HG02610 (cell line): ENCODE data around the gene ASAP2.

ENCODE experiments used
- ATAC-seq: cut with Tn5 transposase; IDR thresholded peaks from one replicate; pipeline ENCODE4 v1.9.1; 2021; ENCODE audit warnings: mild to moderate bottlenecking, moderate library complexity; ENCODE audit not compliant: unreplicated experiment

Gene ASAP2

DNA sequence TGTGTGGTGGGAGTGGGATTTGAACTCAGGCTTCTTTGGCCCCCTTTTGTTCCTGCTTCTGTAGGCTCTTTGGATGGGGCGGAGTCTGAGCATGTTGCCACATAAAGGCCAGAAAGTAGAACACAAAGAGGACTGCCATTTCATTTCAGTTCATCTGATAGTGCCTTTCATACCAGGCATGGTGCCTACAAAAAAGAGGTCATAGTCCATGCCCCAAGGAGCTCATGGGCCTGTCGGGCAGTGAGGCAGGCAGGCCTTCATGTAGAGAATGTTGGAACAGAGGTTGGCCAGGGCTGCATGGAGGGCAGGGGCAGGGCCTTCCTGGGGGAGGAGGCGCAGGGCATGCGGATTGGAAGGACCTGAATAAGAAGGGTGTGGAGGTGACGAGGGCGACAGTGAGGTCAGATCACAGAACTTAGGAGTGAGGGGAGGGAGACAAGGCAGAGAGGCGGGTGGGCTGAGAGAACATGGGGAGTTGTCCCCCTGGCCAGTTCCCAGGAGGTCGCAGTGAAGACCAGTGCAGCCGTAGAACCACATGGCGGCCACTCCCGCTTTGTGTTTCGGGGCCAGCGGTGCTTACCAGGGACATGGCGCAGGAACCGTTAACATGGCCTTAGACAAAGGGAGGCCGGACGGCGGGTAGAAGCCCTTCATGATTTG, 167.6 kb downstream of the ASAP2 start:
- ATAC-seq = no peak

DNA sequence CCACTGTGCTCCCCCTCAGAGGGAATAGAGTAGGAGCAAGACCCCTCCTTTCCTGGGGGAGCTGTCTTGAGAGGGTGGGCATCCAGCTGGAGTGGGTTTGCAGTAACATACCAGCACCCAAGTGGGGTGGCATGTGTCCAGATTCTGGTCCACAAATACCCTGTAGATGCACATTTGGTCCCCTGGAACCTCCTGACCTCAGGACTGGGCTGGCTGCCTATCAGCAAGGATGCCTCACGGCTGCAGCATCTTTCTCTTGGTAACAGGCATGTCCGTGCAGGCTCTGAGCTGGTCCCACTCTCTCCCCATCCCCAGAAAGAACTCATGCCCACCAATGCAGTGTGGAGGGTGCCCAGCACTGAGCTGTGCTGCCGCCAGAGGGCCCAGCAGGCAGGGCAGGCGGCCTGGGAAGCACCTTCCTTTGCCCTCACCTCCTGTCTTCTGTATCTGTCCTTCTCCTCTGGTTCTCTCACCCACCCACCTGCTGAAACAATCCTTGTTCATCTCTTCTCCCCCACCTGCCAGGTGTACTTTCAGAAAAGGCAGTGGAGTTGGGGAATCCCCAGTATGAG, 169.3 kb downstream of the ASAP2 start:
- no peak for ATAC-seq

DNA sequence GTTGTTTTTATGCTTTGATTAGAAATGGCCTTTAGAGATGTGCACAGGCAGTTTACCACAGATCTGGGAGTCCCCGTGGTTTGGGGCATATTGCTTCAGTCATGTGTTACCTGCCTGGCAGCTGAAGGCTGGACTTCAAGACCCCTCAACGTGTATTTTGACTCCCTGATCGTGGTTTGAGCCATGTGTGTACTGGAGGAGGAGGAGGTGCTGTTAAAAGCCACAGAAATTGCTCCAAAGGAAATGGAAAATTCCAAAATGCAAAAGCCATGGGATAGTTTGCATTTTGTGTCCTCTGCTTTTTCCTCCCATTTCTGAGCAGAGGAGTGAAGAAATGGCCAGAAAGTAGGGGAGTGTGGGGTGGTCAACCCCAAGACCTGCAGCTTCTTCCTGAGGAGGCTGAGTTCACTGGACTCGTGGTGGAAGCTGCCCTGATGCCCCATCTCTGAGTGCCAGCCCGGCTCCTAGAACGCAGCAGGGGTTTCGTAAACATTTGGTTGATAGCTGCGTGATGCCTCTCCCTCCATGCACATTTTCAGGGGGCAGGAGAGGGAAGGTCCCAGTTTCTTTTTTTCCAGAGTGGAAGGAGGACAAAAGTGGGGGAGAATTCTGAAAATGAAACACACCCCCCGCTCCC, 171.0 kb downstream of the ASAP2 start:
- no peak for ATAC-seq

DNA sequence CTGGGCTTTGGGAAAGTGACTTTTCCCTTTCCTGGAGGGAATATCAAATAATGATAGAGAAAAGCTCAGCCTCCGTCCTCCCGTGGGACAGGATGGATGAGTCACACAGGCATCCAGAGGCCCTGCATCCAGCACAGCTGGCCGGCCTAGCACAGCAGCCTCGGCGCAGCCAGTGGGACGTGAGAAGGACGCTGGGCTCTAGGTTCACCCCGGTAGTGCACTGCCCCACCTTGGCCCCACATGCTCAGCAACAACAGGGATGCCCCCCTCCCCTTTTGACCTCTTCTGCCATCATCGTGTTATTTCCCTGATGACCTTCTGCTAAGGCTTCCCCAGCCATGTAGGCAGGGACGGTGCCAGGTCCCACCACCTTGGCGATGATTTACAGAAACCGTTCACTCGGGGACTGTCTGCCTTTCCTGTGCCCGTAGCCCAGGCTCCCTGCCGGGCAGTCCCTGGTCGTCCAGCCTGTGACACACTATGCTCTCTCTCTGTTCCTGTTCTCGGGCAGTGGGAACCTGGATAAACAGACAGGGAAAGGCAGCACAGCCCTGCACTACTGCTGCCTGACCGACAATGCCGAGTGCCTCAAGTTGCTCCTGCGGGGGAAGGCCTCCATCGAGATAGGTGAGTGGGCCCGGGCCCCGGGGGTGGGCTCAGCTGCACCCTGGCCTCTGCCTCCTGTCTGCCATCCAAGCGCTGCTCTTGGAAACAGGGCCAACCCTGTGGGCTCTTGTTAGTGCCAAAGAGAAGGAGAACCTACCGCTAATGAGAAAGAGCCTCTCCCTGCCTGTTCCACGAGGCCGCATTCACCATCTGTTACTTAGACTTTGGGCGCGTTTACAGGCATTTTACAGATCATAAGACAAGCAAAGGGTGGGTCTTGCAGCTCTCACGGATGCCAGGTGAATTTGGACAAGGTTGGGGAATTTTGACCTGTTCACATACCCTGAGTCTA, 172.1 kb downstream of the ASAP2 start:
- ATAC-seq = no peak

DNA sequence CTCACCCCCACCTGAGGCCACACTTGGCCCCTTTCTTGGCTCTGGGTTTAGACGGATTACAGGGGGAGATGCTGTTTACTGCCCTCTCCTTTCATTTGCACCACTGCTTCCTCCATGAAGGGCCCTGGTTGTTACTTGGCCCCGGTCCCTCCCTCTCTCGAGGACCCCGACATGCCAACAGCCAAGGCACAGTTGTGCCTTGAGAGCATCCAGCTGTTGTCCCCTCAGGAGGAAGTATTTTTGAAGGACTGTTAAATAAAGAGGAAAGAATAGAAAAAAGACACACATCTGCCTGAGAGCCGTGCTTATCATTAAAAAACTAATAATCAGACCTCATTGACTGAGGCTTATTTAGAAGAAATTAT, 172.8 kb downstream of the ASAP2 start:
- ATAC-seq = no peak

DNA sequence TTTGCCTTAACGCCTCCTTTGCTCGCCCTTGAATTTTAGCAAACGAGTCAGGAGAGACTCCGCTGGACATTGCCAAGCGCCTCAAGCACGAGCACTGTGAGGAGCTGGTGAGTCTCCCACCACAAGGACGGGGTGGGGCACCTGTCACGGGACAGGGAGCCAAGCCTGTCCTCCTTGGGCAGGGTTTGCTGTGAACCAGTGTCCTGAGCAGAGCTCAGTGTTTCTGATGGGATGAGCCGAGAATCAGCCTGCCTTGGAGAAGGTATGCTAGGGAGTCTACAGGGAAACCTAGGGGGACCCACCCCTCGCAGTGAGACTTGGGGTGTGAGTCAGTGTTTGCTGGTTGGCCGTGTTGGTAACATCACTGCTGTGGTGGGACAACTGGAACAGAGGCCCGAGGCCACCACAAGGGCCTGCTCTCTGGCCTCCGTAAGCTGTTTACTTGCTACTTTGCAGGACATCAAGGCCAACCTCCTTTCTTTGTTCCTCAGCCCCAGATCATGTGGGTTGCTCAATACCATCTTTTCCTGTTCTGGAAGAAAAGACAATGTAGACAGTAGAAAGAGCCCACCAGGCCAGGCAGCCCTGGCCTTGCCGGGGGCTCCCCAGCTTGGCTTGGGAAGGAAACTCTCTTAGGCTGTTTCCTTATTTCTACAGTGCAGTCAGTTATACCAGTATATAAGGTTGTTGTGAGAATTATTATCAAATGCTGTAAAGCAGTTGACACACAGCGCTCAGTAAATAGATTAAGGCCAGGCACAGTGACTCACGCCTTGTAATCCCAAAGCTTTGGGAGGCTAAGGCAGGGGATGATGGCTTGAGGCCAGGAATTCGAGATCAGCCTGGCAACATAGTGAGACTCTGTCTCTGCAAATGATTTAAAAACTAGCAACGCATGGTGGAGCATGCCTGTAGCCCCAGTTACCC, 174.4 kb downstream of the ASAP2 start:
- no peak for ATAC-seq

DNA sequence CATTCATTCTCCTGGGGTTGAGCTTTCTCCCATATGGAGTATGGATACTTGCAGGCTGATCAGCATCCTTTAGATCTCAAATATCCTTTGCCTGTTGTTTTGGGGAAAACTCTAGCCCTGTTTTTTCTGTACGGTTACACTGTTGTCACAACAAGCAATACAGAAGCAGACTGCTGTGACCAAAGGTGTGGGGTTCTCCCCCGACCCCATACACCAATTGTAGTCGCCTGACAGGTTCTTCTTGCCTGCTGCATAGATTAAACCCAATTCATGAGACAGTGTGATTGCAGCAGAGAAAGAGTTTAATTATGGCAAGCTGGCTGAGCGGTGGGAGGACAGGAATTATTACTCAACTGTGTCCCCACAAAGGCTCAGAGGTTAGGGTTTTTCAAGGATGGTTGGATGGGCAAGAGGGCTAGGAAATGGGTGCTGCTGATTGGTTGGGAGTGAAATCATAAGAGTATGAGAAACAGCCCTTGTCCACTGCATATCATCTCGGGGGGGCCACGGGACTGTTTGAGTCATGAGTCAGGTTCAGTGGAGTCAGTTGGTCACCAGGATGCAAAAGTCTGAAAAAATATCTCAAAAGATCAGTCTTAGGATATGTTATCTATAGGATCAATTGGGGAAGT, 176.1 kb downstream of the ASAP2 start:
- no peak for ATAC-seq

DNA sequence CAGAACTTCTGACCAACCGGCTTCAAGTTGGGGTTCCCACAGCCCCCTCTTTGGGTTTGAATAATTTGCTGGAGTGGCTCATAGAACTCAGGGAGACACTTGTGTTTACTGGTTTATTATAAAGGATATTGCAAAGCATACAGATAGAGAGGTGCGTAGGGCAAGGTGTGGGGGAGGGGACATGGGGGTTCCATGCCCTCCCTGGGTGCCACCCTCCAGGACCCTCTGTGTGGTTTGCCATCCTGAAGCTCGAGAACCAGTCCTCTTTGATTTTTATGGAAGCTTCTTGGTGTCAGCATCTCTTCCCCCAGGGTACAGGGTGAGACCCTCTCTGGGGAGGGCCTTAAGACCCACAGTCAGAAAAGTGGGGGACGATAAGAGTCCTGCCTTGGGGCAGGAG, 177.9 kb downstream of the ASAP2 start:
- no peak for ATAC-seq

DNA sequence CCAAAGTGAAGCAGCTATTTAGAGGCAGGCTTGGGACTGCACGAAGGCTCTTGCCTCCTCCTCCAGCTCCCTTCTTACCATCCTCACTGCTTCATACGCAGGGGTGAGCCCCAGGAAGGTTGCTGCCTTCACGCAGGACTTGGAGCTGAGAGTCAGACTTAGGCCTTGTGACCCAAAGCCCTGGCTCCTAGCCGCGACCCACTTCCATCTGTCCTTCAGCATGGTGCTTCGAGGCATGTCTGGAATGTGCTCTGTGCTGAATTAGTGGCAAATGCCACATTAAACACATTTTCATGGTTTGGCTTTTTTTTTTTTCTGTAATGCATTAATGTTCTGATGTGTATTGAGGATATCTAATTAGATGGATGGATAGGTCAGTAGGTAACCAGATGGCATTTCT, 179.2 kb downstream of the ASAP2 start:
- ATAC-seq = no peak

DNA sequence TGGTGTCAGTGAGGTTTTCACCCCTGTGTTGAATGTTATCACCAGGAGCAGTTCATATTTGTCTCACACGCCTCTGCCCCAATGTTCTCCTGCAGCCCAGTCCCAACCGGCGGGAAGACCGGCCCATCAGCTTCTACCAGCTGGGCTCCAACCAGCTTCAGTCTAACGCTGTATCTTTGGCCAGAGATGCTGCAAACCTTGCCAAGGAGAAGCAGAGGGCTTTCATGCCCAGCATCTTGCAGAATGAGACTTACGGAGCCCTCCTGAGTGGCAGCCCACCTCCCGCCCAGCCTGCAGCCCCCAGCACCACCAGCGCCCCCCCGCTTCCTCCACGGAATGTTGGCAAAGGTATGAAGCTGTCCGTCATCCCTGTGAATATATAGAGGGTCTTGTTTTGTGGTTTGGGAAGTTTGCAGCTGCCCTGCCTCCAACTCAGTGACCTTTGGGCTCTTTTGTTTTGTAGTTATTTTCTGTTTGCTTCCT, 181.6 kb downstream of the ASAP2 start:
- ATAC-seq = no peak

DNA sequence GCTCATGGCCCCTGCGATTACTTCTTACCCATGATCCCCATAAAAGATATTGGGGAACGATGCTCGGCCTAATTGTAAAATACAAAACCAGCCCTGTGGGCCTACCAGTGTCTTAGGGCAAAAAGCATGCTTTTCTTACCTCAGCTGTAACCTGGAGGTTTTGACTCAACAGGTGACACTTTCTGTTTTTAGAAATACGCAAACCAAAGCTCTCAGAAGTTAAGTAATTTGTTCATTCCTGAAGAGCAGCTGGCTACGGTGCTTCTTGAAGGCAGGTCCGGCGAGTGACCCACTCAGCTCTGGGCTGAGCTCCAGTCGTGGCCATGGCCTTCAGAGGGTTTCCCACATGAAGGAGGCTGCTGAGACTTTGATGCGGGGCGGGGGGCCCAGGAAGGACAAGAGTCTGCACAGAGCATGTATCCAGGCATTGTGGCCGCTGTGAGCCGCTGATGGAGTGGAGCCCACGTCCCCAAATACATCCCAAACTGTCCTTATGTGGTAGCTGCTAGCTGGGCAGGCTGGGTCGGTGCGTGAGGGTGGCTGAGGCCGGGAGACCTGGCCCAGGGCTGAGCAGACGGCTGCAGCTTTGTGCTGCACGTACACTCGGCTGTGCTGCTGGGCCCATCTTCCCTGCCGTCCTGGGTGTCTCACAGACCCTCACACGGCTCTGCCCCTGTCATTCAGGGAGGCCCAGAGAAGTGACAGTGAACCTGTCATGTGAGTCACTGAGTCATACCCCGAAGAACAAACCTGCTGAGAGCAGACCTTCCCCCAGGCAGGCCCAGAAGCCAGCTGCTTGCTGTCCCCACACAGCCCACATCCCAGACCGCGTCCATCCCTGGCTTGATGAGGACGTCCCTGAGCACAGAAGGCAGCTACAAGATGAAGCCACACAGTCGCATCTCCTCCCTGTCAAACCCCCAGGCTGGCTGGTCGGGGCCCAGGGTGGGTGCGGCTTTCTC, 182.6 kb downstream of the ASAP2 start:
- no peak for ATAC-seq

DNA sequence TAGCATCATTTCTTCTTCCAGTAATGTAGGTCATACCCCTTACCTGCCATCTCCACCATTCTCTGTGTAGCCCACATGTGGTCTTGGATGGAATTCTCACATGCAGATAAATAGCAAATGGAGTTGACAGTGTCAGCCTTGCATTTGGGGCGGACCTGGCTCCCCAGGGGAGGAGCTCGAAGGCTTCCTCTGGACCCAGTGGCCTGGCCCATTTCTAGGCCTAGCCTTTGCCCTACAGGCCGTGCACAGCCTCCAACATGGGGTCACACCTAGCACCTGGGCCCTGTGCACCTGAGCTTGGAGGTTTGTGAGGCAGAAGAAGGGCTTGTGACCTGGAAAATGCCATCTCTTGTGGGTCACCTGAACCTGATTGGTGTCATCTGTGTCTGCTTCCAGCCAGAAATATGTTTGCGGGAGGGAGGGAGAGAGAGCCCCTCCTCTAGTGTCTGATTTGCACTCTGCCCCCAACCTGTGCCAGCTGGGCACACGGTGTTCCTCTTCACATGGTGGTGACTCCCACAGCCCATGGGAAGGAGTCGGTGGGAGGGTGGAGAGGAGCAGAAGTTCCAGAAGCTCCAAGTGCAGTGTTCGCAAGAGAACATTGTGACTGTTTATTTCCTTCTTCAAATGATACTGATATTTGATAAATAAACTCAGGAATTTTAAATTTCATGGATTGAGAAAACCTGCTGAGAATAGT, 183.7 kb downstream of the ASAP2 start:
- no peak for ATAC-seq

DNA sequence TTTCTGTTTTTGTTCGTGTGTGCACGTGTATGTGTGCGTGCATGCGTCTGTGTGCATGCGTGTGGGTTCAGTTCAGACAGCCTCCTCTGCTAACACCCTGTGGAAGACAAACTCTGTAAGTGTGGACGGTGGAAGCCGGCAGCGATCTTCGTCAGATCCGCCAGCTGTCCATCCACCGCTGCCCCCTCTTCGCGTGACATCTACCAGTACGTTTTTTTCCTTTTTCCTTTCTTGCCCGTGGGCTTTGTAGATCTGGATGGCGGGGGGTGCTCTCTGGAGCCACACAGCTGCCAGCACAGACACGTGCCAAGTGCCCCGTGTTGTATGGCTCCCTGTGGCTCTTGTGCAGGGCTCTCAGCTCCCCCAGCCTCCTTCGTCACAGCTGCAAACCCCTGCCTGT, 184.4 kb downstream of the ASAP2 start:
- no peak for ATAC-seq

DNA sequence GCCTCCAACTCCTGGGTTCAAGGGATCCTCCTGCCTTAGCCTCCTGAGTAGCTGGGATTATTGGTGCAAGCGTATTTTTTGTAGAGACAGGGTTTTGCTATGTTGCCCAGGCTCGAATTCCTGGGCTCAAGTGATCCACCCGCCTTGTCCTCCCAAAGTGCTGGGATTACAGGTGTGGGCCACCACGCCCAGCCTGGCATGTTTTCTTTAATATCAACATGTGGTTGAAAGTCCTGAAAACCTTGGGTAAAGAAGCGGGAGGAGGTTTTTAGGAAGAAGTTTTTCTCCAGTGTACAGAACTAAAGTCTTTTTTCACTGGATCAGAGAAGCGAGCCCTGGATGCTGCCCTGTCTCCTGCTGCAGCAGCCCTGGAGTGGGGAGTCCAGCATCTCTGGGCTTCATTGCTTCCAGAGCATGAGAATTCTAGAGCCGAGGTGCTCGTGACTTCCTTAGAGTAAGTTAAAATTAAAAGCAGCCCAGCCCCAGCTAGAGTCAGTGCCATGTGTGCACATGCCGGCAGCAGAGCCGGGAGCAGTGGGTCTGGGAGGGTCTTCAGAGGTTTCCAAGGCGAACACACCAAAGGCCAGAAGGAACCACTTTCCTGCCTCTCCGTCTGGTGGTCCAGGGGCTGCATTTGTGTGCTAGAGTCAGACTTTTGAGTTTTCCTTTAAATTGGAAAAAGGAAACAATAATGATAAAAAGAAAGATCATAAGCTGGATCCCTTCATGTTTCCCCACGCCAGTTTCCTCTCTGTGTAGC, 185.5 kb downstream of the ASAP2 start:
- ATAC-seq = no peak

DNA sequence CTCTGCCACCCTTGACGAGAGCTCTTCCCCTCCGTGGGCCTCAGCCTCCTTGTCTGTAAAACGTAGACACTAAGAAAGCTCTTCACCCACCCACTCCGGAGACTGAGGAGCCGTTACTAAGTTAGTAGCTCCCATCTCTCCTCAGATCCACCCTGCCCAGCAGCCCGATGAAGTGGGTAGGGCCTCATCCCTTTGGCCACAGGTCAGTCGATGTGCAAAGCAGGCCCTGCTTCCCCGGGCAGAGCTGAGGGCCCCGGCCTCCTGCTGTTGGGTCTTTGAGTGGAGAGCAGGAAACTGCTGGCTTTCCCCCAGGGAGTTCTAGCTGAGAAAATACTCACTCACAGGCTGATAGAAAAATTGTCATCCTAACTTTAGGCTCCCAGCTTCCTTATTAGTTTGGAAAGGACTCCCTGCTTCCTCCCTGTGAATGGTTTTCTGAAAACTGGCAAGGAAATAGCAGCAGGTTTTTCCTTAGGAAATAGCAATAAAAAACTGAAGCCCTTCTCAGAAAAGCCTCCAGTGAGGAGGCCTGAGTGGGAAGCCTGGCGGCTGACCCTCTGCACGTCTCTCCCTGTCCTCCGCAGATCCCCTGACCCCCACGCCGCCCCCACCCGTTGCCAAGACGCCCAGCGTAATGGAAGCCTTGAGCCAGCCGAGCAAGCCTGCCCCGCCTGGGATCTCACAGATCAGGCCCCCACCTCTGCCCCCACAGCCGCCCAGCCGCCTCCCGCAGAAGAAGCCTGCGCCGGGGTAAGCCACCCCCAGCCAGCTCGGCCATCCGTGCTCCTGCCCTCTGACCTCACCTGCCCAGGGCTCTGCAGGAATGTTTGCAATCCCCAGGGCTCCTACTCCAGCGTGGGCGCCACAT, 186.5 kb downstream of the ASAP2 start:
- no peak for ATAC-seq

DNA sequence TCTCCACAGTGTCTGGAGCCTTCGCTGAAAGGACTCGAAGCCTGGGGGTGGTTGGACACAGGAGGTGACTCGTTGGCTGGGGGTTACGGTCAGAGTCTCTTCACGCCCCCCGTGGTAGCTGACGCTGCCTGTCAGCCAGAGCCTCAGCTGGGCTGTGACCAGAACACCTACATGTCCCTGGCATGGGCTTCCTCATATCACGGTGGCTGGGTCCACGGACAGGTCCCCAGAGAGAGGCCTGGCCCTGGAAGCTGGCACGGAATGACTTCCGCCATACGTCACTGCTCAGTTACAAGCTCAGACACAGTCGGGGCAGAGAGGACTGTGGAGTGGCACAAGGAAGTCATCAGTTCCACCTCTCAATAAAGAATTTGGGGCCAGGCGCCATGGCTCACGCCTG, 188.2 kb downstream of the ASAP2 start:
- ATAC-seq = no peak
